ENCODE measurements around the gene SMAD6. TPM values are rescaled to one million over a fixed set of nuclear protein-coding genes. Genes with fewer than 3 reads are reported as not detected.
A peak's percentile ranks its signal among the peaks of the same experiment; 100 is the strongest.

SMAD6 gene
- total RNA-seq, 1 donor from 2014 or later, result 0.79 TPM

GRCh38 chr15:66816201-66816600 is 114.2 kb downstream of the SMAD6 start:
- FAIRE-seq, result no peak
- Histone ChIP-seq H3K4me3 (ENCODE audit: low read depth, low read length) (no peak overlapping the region), H3K27me3 (ENCODE audit: control insufficient read depth, insufficient read depth, low read length) (peaks cover 1% of the 10 kb centered on the region), H3K36me3 (ENCODE audit: control insufficient read depth, insufficient read depth, low read length) (no peaks in the 10 kb centered on the region)
- DNase-seq (ENCODE audit: low read depth), result no peak
- TF ChIP-seq CTCF (IDR thresholded peaks at IDR 0.05; ENCODE audit: insufficient read depth, low read length, severe bottlenecking), result no peak

- FAIRE-seq, result no peak
- no peak overlapping the region for H3K4me3 ChIP-seq (ENCODE audit: low read depth, low read length)
- TF ChIP-seq CTCF (IDR thresholded peaks at IDR 0.05; ENCODE audit: insufficient read depth, low read length, severe bottlenecking), result no peak
- peaks cover 1% of the 10 kb centered on the region for H3K27me3 ChIP-seq (ENCODE audit: control insufficient read depth, insufficient read depth, low read length)
- no peak for DNase-seq (ENCODE audit: low read depth)
- H3K36me3 ChIP-seq (ENCODE audit: control insufficient read depth, insufficient read depth, low read length), result no peaks in the 10 kb centered on the region
These were observed 117.0 kb downstream of the SMAD6 start for GRCh38 chr15:66819084-66819483.

GRCh38 chr15:66820481-66821176 is 118.6 kb downstream of the SMAD6 start:
- DNase-seq (ENCODE audit: low read depth), result no peak
- no peak for TF ChIP-seq CTCF (IDR thresholded peaks at IDR 0.05; ENCODE audit: insufficient read depth, low read length, severe bottlenecking)
- Histone ChIP-seq H3K4me3 (ENCODE audit: low read depth, low read length) (no peak overlapping the region), H3K27me3 (ENCODE audit: control insufficient read depth, insufficient read depth, low read length) (peaks cover 1% of the 10 kb centered on the region), H3K36me3 (ENCODE audit: control insufficient read depth, insufficient read depth, low read length) (no peaks in the 10 kb centered on the region)
- FAIRE-seq, result no peak

- no peak for DNase-seq (ENCODE audit: low read depth)
- no peak overlapping the region for H3K4me3 ChIP-seq (ENCODE audit: low read depth, low read length)
- no peaks in the 10 kb centered on the region for H3K36me3 ChIP-seq (ENCODE audit: control insufficient read depth, insufficient read depth, low read length)
- no peak for TF ChIP-seq CTCF (IDR thresholded peaks at IDR 0.05; ENCODE audit: insufficient read depth, low read length, severe bottlenecking)
- H3K27me3 ChIP-seq (ENCODE audit: control insufficient read depth, insufficient read depth, low read length), result peaks cover 1% of the 10 kb centered on the region
- no peak for FAIRE-seq
These were observed 119.3 kb downstream of the SMAD6 start for GRCh38 chr15:66821307-66821706.

- peaks cover 1% of the 10 kb centered on the region for H3K27me3 ChIP-seq (ENCODE audit: control insufficient read depth, insufficient read depth, low read length)
- no peak overlapping the region for H3K4me3 ChIP-seq (ENCODE audit: low read depth, low read length)
- peak; percentile 68 for FAIRE-seq
- no peak for TF ChIP-seq CTCF (IDR thresholded peaks at IDR 0.05; ENCODE audit: insufficient read depth, low read length, severe bottlenecking)
- H3K36me3 ChIP-seq (ENCODE audit: control insufficient read depth, insufficient read depth, low read length), result no peaks in the 10 kb centered on the region
- DNase-seq (ENCODE audit: low read depth), result no peak
These were observed 120.1 kb downstream of the SMAD6 start for GRCh38 chr15:66822114-66822513.

GRCh38 chr15:66822576-66822975 is 120.5 kb downstream of the SMAD6 start:
- DNase-seq (ENCODE audit: low read depth), result no peak
- no peak for TF ChIP-seq CTCF (IDR thresholded peaks at IDR 0.05; ENCODE audit: insufficient read depth, low read length, severe bottlenecking)

More at GRCh38 chr15:66822576-66822975, 120.5 kb downstream of the SMAD6 start:
- FAIRE-seq, result no peak
- H3K27me3 ChIP-seq (ENCODE audit: control insufficient read depth, insufficient read depth, low read length), result peaks cover 1% of the 10 kb centered on the region
- H3K4me3 ChIP-seq (ENCODE audit: low read depth, low read length), result no peak overlapping the region
- no peaks in the 10 kb centered on the region for H3K36me3 ChIP-seq (ENCODE audit: control insufficient read depth, insufficient read depth, low read length)

All from bronchial epithelial cell (primary cell).